ENCODE data around the gene PIGW.

- TF ChIP-seq EZH2 (IDR thresholded peaks at IDR 0.05; ENCODE audit: insufficient read depth, poor library complexity, severe bottlenecking) (no peak), EZH2phosphoT487 (IDR thresholded peaks at IDR 0.05; ENCODE audit: insufficient read depth, low read depth) (no peak)
These were observed 8.9 kb upstream of the PIGW start for GRCh38 chr17:36525888-36526287.
